K562 (cell line): ENCODE data around the gene PGLYRP1. TPM values are rescaled to one million over a fixed set of nuclear protein-coding genes. Genes with fewer than 3 reads are reported as not detected.

Experiments
- CBX2 ChIP-seq: fragments of 200-600 bp; sonication (generic); IDR thresholded peaks from one replicate; pipeline ENCODE4 v1.6.1; 2012; ENCODE audit warnings: mild to moderate bottlenecking, low read length, inconsistent platforms; ENCODE audit not compliant: insufficient read depth, poor library complexity, severe bottlenecking
- E2F1 ChIP-seq: sonication (generic); formaldehyde crosslinking; IDR thresholded peaks from 2 replicates; pipeline ENCODE4 v1.8.1; 2023; ENCODE audit warnings: mild to moderate bottlenecking, missing genetic modification reagents, moderate library complexity
- ELK1 ChIP-seq: sonication (generic); formaldehyde crosslinking; IDR thresholded peaks from 2 replicates; pipeline ENCODE4 v1.8.1; 2022; ENCODE audit warnings: missing genetic modification reagents
- FOXA1 ChIP-seq: fragments of 450-650 bp; IDR thresholded peaks from 2 replicates; pipeline ENCODE4 v1.6.1; 2016; ENCODE audit warnings: mild to moderate bottlenecking, borderline replicate concordance
- FOXK1 ChIP-seq: sonication (generic); formaldehyde crosslinking; IDR thresholded peaks from 2 replicates; pipeline ENCODE4 v1.8.0; 2022; ENCODE audit warnings: missing genetic modification reagents, mild to moderate bottlenecking, borderline replicate concordance
- HMGN3 ChIP-seq: IDR thresholded peaks from 2 replicates; pipeline ENCODE4 v1.6.1; 2011; ENCODE audit warnings: borderline replicate concordance, low read depth, mild to moderate bottlenecking, mixed read lengths, low read length; ENCODE audit not compliant: insufficient read length; ENCODE audit errors: extremely low read depth
- KHSRP ChIP-seq: fragments of 450-650 bp; IDR thresholded peaks from 2 replicates; pipeline ENCODE4 v1.6.1; 2017
- KLF10 ChIP-seq: fragments of 250-450 bp; sonication (Bioruptor Pico); IDR thresholded peaks from 2 replicates; pipeline ENCODE4 v1.6.1; 2021; ENCODE audit warnings: matching md5 sums
- L3MBTL2 ChIP-seq: fragments of 450-650 bp; IDR thresholded peaks from 2 replicates; pipeline ENCODE4 v1.6.1; 2016; ENCODE audit warnings: mild to moderate bottlenecking, moderate library complexity
- MCM3 ChIP-seq: fragments of 450-650 bp; IDR thresholded peaks from 2 replicates; pipeline ENCODE4 v1.6.1; 2016
- NCOA4 ChIP-seq: fragments of 450-650 bp; IDR thresholded peaks from 2 replicates; pipeline ENCODE4 v1.6.1; 2018; ENCODE audit warnings: mild to moderate bottlenecking; ENCODE audit not compliant: partially characterized antibody
- NFRKB ChIP-seq: fragments of 450-650 bp; IDR thresholded peaks from 2 replicates; pipeline ENCODE4 v1.6.1; 2016; ENCODE audit warnings: low read depth
- RBM14 ChIP-seq: fragments of 200-400 bp; formaldehyde crosslinking; IDR thresholded peaks from 2 replicates; pipeline ENCODE4 v1.6.1; 2018; ENCODE audit warnings: low read depth, mild to moderate bottlenecking, low read length, moderate library complexity, borderline replicate concordance; ENCODE audit not compliant: insufficient read depth
- SIN3B ChIP-seq: fragments of 450-650 bp; IDR thresholded peaks from 2 replicates; pipeline ENCODE4 v1.6.1; 2017; ENCODE audit warnings: low read depth, mild to moderate bottlenecking, moderate library complexity
- ZNF175 ChIP-seq: fragments of 200-800 bp; sonication (Bioruptor generic); IDR thresholded peaks from 2 replicates; pipeline ENCODE4 v1.6.1; 2016; ENCODE audit warnings: low read depth, mild to moderate bottlenecking, missing genetic modification characterization, missing compliant biosample characterization
- ZNF277 ChIP-seq: fragments of 250-450 bp; sonication (Bioruptor Pico); IDR thresholded peaks from 2 replicates; pipeline ENCODE4 v1.8.0; 2022; ENCODE audit warnings: inconsistent platforms, mild to moderate bottlenecking, moderate library complexity, borderline replicate concordance
- ZNF717 ChIP-seq: fragments of 250-450 bp; sonication (Bioruptor Pico); IDR thresholded peaks from 2 replicates; pipeline ENCODE4 v1.5.0; 2021
- polyA plus RNA-seq, 8 experiments: library from polyadenylated mRNA; depleted of rRNA in 4 of 8; stranded (reverse) in 5 of 8; unstranded in 3 of 8; fragments of >200 nt; fragmentation: Nextera tagmentation in 2 of 8; fragmentation: Illumina TruSeq in 1 of 8; extraction: Ambion mirVana in 2 of 8; extraction: Trizol in 1 of 8; gene quantifications; 2 replicates each; pipeline versions ENCODE4 v1.2.1 to v1.2.3, GENCODE V29; 2011 to 2014; ENCODE audit warnings: inconsistent platforms in 1 of 8, missing spikeins in 1 of 8
- total RNA-seq, 7 experiments: library from RNA; depleted of rRNA in 6 of 7; stranded (reverse); fragments of >200 nt in 6 of 7; fragmentation: Illumina TruSeq in 2 of 7; extraction: Trizol in 2 of 7; gene quantifications; 2 replicates each; pipeline versions ENCODE4 v1.2.1 to v1.2.3, GENCODE V29; 2011 to 2021; ENCODE audit warnings: low replicate concordance in 1 of 7
- TF ChIP-seq, protein P1 (sequence below), 2 experiments: fragments of 450-650 bp; IDR thresholded peaks; 2 replicates each; pipeline ENCODE4 v1.6.1; 2018; ENCODE audit warnings: mild to moderate bottlenecking in 2 of 2, low read depth in 1 of 2; ENCODE audit not compliant: partially characterized antibody in 2 of 2
- TF ChIP-seq, protein P2 (sequence below): sonication (generic); formaldehyde crosslinking; IDR thresholded peaks from 2 replicates; pipeline ENCODE4 v1.8.0; 2022; ENCODE audit warnings: missing genetic modification reagents, mild to moderate bottlenecking, moderate library complexity, borderline replicate concordance

Gene PGLYRP1
- total and polyA plus RNA-seq, 9 of the 15 experiments (the other 6 are each of a cell fraction or from before 2014, with no cell fraction given) = not detected

DNA sequence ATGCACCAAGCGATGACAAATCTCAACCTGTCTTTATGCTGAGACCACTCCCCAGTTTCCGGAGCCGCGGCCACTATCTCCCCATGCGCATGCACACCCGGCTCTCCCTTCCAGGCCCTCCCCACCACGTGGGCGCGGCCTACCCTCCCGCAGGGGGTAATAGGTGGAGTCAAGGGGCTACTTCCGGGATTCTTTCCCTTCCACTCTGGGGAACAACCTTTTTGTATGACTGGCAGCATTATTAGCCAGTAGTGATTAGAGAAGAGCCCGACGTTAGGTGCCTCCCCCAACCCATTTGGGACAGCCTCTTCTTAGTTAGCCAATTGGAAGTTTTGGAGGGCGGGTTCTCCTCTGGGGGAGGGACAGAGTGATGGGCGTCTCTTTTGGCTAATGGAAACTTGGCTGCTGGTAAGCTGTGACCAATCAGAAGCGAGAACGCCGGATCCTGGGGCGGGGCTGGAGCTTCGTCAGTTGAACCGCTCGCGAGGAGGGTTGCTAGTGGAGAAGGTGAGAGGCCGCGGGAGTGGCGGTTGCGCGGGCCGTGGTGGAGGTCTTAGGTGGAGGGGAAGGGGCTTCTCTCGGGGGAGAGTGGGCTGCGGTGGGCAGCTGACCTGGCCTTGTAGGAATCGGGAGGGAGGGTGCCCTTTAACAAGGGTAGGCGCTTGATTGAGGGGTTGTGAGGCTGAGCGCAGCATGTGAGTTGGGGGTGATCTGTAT, 27.7 kb downstream of the PGLYRP1 start, which contains the start of gene CCDC61 (continued):
- TF ChIP-seq, protein P1, sequence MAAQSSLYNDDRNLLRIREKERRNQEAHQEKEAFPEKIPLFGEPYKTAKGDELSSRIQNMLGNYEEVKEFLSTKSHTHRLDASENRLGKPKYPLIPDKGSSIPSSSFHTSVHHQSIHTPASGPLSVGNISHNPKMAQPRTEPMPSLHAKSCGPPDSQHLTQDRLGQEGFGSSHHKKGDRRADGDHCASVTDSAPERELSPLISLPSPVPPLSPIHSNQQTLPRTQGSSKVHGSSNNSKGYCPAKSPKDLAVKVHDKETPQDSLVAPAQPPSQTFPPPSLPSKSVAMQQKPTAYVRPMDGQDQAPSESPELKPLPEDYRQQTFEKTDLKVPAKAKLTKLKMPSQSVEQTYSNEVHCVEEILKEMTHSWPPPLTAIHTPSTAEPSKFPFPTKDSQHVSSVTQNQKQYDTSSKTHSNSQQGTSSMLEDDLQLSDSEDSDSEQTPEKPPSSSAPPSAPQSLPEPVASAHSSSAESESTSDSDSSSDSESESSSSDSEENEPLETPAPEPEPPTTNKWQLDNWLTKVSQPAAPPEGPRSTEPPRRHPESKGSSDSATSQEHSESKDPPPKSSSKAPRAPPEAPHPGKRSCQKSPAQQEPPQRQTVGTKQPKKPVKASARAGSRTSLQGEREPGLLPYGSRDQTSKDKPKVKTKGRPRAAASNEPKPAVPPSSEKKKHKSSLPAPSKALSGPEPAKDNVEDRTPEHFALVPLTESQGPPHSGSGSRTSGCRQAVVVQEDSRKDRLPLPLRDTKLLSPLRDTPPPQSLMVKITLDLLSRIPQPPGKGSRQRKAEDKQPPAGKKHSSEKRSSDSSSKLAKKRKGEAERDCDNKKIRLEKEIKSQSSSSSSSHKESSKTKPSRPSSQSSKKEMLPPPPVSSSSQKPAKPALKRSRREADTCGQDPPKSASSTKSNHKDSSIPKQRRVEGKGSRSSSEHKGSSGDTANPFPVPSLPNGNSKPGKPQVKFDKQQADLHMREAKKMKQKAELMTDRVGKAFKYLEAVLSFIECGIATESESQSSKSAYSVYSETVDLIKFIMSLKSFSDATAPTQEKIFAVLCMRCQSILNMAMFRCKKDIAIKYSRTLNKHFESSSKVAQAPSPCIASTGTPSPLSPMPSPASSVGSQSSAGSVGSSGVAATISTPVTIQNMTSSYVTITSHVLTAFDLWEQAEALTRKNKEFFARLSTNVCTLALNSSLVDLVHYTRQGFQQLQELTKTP (IDR thresholded peaks at IDR 0.05; ENCODE audit: low read depth in 1 of 2, partially characterized antibody in 2 of 2) = peak in 1 of 2 experiments; percentile 69
- TF ChIP-seq L3MBTL2 (peak; percentile 47; the same call in 1 of the 2 replicates), SIN3B (no peak), E2F1 (no peak), HMGN3 (no peak), NCOA4 (no peak), ELK1 (CRISPR knock-in tag) (no peak), MCM3 (no peak), RBM14 (no peak), CBX2 (no peak), KLF10 (CRISPR knock-in tag) (no peak), ZNF277 (no peak), KHSRP (no peak), NFRKB (0 out of 2 replicates have a peak, but pooled peaks have one; percentile 43), FOXA1 (no peak), FOXK1 (CRISPR knock-in tag) (no peak), ZNF717 (CRISPR knock-in tag) (no peak), ZNF175 (CRISPR knock-in tag) (no peak)
- TF ChIP-seq, protein P2, sequence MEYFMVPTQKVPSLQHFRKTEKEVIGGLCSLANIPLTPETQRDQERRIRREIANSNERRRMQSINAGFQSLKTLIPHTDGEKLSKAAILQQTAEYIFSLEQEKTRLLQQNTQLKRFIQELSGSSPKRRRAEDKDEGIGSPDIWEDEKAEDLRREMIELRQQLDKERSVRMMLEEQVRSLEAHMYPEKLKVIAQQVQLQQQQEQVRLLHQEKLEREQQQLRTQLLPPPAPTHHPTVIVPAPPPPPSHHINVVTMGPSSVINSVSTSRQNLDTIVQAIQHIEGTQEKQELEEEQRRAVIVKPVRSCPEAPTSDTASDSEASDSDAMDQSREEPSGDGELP (CRISPR knock-in tag) = peak; percentile 51; the same call in 1 of the 2 replicates
